DMS114 treated with DMSO at 0.1 percent for 48 hours (cell line): Measurements from ENCODE around the gene AKAP8L.

Experiments used
- DNase-seq: peaks from one replicate; lab custom pipeline; 2025; ENCODE audit not compliant: unreplicated experiment; lab: John Stamatoyannopoulos, UW

Gene AKAP8L, protein sequence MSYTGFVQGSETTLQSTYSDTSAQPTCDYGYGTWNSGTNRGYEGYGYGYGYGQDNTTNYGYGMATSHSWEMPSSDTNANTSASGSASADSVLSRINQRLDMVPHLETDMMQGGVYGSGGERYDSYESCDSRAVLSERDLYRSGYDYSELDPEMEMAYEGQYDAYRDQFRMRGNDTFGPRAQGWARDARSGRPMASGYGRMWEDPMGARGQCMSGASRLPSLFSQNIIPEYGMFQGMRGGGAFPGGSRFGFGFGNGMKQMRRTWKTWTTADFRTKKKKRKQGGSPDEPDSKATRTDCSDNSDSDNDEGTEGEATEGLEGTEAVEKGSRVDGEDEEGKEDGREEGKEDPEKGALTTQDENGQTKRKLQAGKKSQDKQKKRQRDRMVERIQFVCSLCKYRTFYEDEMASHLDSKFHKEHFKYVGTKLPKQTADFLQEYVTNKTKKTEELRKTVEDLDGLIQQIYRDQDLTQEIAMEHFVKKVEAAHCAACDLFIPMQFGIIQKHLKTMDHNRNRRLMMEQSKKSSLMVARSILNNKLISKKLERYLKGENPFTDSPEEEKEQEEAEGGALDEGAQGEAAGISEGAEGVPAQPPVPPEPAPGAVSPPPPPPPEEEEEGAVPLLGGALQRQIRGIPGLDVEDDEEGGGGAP

DNA sequence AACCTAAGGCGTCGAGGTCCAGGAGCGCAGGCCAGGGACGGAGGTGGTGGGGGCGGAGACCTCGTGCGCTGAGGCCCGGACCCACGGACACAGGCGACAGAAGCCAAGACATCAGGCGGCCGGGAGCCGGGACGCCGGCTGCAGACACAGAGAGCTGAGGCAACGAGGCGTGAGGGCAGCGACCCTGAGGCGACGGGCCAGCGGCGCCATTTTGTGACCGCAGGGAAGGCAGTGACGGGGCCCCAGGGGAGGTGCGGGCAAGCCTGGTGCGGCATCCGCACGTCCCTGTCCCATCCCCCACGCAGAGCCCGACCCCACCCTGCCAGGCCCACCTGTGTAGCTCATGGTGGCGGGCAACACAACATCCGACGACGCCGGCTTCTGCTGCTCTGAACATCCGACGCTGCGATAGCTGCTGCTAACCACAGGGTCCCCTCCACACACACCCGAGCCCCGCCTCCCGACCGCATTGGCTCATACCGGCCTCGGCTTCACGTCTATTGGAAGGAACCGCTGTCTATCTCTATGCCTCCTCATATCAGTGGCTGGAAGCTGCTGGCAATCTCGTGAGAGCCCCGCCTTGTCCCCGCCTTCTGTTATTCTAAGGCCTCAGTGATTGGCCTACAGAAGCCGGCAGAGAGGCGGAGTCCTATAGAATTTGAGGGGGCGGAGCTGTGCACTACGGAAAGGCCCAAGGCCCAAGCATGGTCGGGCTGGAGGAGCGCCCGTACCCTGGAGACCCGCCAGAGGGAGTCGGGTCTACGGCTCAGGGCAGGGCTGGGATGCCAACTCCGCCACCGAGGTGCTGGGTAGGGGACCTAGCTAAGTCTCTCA is at the start of gene AKAP8L:
Gene AKAP8L, minus strand, starts transcription at position 410 of the 834 bp plus-strand sequence. Its CDS starts 65 bp downstream, at position 345.
- peak; percentile 100 for DNase-seq

DNA sequence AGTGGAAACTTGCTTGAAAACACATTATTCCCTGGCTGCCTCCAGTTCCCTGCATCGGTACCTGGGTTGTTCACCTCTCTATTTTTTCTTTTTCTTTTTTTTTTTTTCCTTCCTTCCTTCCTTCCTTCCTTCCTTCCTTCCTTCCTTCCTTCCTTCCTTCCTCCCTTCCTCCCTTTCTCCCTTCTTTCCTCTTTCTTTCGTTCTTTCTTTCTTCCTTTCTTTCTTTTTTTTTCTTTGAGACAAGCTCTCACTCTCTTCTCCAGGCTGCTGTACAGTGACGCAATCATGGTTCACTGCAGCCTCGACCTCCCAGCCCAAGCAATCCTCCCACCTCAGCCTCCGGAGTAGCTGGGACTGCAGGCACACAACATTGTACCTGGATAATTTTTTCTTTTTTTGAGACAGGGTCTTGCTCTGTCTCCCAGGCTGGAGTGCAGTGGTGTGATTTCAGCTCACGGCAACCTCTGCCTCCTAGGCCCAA is 49.0 kb upstream of the AKAP8L start:
- no peak for DNase-seq

GRCh38 chr19:15466851-15467733 is 48.3 kb upstream of the AKAP8L start:
- no peak for DNase-seq

DNA sequence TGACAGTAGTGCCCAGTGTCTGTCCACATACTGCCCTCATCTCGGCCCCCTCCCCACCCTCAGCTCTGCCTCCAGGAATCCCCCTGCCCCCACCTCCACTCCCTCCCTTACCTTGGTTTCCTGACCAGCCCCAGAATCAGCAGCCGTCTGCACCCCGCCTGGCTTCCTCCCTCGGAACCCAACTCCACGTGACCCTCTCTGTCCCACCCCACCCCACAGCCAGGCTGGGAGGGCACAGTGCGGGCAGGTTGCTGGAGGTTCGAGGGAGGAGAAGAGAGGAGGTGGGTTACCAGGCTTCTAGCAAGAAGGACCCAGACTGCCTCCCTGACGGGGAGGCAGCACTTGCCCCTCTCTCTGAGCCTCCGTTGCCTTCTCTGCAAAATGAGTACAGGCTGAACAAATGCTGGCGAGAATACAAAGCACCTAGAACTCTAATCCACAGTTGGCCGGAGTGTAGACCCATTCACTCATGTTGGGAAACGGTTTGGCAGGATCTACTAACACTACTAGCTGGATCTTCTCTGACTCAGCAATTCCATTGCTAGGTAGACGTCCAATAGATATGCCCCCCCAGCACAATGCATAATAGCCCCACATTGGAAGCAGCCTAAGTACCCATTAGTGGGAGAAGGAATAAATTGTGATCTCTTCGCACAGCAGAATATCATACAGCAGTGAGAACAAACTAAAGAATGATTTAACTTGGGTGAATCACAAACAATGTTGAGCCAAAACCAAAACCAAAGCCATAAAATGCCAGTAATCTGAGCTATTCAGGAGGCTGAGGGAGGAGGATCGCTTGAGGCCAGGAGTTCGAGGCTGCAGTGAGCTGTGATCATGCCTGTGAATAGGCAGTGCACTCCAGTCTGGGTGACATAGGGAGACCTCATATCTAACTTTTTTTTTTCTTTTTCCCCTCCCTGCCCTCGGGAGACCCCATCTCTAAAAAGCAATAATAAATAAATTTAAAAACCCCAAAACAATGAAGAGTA is 45.9 kb upstream of the AKAP8L start, which contains the start of gene RASAL3:
Gene RASAL3, minus strand, starts transcription at position 151 of the 992 bp plus-strand sequence. CDS start 186 bp downstream, outside the sequence.
- no peak for DNase-seq

DNA sequence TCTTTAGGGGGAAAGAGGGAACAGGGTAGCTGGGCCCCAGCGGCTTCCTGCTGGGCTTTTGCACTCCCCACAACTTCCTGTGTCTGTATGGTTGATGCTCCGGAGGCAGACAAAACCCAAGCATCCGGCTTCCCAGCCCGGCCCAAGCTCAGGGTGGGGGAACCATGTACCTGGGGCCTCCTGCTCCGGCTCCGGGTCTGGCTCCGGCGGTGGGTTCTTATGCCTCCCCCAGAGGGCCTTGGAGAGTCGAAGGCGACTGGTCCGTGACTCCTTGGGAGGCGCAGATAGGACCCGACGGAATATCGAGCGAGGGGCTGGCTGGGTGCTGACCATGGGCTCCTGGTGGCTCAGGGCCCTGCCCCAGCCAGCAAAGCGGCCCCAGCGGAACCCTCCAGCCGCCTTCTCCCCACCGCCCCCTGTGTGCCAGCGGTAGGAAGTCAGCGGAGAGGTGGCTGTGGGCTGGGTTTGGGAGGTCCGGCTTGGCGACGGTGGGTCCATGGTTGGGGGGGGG is 45.1 kb upstream of the AKAP8L start:
- no peak for DNase-seq

DNA sequence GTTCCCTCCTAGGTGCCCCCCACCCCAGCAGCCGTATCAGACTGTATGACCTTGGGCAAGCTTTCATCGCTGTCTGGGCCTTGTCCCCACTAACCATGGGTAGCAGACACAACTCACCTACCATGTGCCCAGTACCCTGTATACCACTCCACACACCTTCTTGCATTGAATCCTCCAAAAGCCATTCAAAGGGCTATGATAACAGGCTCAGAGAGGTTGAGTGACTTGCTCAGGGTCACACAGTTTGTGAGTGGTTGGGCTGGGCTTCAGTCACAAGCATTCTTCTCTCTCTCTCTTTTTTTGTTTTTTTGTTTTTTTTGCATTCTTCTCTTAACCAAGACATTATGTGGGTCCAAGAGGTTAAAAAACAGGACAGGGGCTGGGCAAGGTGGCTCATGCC is 42.9 kb upstream of the AKAP8L start:
- no peak for DNase-seq

- no peak for DNase-seq
Observed at GRCh38 chr19:15457701-15458484, 39.1 kb upstream of the AKAP8L start.

DNA sequence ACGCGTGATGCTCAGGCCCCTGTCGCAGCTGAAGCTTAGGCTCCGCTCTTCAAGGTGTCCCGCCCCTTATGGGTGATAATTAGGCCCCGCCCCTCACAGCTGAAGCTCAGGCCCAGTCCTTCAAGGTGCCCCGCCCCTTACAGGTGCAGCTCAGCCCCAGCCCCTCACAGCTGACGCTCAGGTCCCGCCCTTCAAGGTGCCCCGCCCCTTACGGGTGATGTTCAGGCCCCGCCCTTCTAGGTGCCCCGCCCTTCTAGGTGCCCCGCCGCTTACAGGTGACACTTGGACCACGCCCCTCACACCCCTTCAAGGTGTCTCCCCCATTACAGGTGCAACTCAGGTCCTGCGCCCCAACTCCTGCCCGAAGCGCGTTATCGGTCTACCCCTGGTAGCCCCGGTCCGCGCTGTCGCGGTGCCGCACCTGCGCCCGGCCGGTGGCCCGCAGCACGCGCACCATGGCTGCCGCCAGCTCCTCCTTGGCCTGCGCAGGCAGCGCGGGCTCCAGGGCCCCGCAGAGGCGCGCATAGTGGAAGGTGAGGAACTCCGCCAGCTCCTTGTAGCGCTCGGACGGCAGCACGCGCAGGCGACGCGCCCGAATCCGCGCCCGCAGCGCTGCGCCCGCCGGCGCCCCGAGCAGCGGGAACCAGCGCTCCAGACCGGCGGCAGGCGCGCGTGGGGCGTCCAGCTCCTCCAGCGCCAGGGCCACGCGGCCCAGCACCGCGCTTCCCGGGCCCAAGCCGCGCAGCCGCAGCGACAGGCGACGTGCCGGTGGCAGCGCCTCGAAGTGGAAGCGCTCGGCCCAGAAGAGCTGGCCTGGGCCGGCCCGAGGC is 38.3 kb upstream of the AKAP8L start:
- DNase-seq = no peak

DNA sequence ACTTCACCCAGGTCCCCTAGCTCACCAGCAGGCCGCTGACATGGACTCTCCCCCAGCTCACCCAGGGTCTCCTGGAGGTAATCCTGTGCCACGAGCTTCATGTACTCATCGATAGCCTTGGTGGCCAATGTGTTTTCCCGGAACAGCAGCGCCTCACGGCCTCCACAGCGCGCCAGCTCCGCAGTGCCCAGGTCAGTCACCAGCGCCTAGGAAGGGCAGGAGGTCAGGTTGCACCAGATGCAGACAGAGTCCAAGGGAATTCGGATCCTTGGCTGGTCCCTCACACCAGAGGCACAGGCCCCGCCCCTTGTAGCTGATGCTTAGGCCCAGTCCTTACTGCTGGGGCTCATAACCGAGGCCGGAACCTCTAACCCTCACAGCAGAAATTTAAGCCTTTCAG is 37.7 kb upstream of the AKAP8L start:
- no peak for DNase-seq

DNA sequence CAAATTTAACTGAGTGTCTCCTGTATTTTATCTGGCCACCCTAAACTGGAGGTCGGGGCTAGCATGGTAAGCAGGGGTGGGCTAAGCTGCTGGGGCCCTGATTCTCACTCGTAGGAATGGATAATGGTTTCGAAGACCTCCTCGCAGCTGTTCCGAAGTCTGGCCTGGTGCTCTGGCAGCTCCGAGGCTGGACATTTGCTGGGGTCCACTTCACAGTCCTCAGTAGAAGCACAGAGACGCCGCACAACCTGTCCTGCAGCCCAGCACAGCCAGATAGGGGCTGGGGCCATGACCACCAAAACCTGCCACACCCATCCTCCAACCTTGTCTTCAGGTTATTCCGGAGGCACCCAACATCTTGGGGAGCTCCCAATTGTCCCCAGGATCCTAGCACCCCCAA is 37.2 kb upstream of the AKAP8L start:
- no peak for DNase-seq

DNA sequence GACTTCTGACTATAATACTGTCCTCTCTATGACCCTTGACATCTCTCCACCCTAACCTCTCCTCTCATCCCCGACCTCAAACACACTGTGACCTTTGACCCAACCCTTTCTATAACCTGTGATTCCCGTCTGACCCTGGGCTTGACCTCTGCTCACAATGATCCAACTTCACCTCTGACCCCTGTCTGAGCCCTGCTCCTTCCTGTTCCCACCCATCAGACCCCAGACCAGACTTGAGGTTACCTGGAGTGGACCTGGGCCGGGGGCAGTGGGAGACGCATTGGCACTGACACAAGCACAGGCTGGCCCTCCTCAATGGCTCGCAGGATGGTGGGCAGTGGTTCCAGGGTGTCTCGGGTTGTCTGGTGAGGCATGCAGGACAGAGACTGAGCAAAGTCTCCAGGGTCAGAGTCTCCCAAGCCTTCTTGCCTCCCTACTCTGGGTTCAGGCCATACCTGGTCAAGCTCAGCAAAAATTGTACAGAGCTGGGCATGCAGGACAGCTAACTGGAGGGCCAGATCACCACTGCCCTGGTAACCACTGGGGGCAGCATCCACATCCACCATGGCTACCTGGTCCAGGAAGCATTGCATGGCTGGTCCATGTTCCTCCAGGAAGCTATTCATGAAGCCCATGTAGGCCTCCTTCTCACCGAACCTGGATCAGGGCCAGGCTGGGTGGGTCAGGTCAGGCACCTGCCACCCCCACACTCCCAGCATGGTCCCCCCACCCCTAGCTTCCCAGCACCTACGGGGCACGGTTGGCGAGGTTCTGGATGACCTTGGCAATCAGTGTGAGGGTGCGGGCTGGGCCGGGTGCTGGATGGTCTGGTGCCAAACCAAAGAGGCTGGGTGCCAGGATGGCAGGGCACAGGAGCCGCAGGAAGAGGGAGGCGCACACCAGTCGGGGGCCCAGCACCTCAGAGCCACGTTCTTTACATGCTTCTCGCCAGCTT is 35.4 kb upstream of the AKAP8L start:
- no peak for DNase-seq

DNA sequence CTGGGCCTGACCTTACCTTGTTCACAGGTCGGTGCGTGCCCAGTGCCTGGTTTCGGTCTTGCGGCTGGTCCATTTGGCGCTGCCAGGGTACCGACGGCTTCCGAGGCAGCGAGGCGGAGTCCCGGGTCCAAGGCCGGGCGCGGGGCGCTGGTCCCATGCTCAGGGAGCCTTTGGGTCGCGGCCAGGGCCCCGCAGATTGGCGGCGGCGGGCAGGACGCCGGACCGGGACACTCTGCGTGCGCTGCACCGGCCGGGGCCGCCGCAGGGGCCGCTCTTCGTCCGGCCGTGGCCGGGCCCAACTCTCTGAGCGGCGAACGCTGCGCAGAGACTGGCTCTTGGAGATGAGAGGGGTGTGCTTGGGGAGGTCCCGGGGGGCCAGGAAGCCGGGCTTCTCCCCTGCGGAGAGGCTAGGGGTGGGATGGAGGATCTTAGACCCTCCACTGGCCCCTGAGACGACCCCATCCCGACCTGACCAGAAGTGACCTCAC is 34.3 kb upstream of the AKAP8L start:
- DNase-seq = no peak

GRCh38 chr19:15452111-15453047 is 33.6 kb upstream of the AKAP8L start:
- DNase-seq = peak; percentile 40

GRCh38 chr19:15450528-15450890 is 31.7 kb upstream of the AKAP8L start:
- no peak for DNase-seq
